GM23338 (cell line): ENCODE data around the gene ATAD5. TPM values are rescaled to one million over a fixed set of nuclear protein-coding genes. Genes with fewer than 3 reads are reported as not detected.

Experiments used
- ATAC-seq: fragments of 200-7000 bp; cut with Tn5 transposase; 3 replicates; pipeline ENCODE4 v1.9.1; 2020
- DNase-seq: peaks from one replicate; pipeline ENCODE4 v3.0.0-alpha.2; 2015; ENCODE audit warnings: low spot score
- H2AFZ ChIP-seq: fragments of 200-600 bp; sonication (generic); 2 replicates; pipeline ENCODE4 v1.8.0; 2016; ENCODE audit warnings: antibody characterized with exemption, mild to moderate bottlenecking, moderate library complexity
- H3F3A ChIP-seq: fragments of 200-600 bp; sonication (generic); replicated peaks from 2 replicates; pipeline ENCODE4 v1.8.0; 2017; ENCODE audit warnings: antibody characterized with exemption, mixed run types, low read depth
- H3K27ac ChIP-seq: fragments of 200-600 bp; sonication (generic); 2 replicates; pipeline ENCODE4 v1.6.1; 2016; ENCODE audit warnings: low read depth
- H3K27me3 ChIP-seq: fragments of 200-600 bp; sonication (generic); 2 replicates; pipeline ENCODE4 v1.8.0; 2016; ENCODE audit warnings: mild to moderate bottlenecking, mixed run types, moderate library complexity; ENCODE audit not compliant: insufficient read depth
- H3K36me3 ChIP-seq: fragments of 200-600 bp; sonication (generic); 2 replicates; pipeline ENCODE4 v1.8.0; 2016; ENCODE audit warnings: mild to moderate bottlenecking; ENCODE audit not compliant: insufficient read depth
- H3K4me1 ChIP-seq: fragments of 200-600 bp; sonication (generic); 2 replicates; pipeline ENCODE4 v1.8.0; 2016; ENCODE audit warnings: mild to moderate bottlenecking, moderate library complexity; ENCODE audit not compliant: insufficient read depth
- H3K4me2 ChIP-seq: fragments of 200-600 bp; sonication (generic); 2 replicates; pipeline ENCODE4 v1.7.1; 2017; ENCODE audit warnings: mixed run types
- H3K4me3 ChIP-seq: fragments of 200-600 bp; sonication (generic); 2 replicates; pipeline ENCODE4 v1.6.1; 2016; ENCODE audit warnings: mixed run types
- H3K79me2 ChIP-seq: fragments of 200-600 bp; sonication (generic); replicated peaks from 2 replicates; pipeline ENCODE4 v1.8.0; 2017; ENCODE audit warnings: mild to moderate bottlenecking; ENCODE audit not compliant: insufficient read depth
- H3K9me2 ChIP-seq: fragments of 200-600 bp; sonication (generic); 2 replicates; pipeline ENCODE4 v1.8.0; 2017; ENCODE audit not compliant: insufficient read depth
- H4K20me1 ChIP-seq: fragments of 200-600 bp; sonication (generic); replicated peaks from 2 replicates; pipeline ENCODE4 v1.8.0; 2017; ENCODE audit warnings: mild to moderate bottlenecking; ENCODE audit not compliant: insufficient read depth
- H3K27ac Mint-ChIP-seq: 2 replicates; pipeline ENCODE4 v1.8.0; 2020; ENCODE audit warnings: inconsistent platforms, mild to moderate bottlenecking, moderate library complexity, mixed read lengths
- H3K27me3 Mint-ChIP-seq: 3 replicates; pipeline ENCODE4 v1.8.0; 2022; ENCODE audit warnings: low read depth, mild to moderate bottlenecking, moderate library complexity, mixed read lengths, inconsistent platforms; ENCODE audit not compliant: insufficient read depth, poor library complexity
- H3K36me3 Mint-ChIP-seq: 3 replicates; pipeline ENCODE4 v1.8.0; 2021; ENCODE audit warnings: low read depth, mild to moderate bottlenecking, inconsistent platforms, moderate library complexity, mixed read lengths
- H3K4me1 Mint-ChIP-seq: 3 replicates; pipeline ENCODE4 v1.8.0; 2020; ENCODE audit warnings: mild to moderate bottlenecking, inconsistent platforms, mixed read lengths
- H3K4me3 Mint-ChIP-seq: 3 replicates; pipeline ENCODE4 v1.8.0; 2021; ENCODE audit warnings: moderate library complexity, mild to moderate bottlenecking, inconsistent platforms, mixed read lengths
- H3K9me3 Mint-ChIP-seq: 3 replicates; pipeline ENCODE4 v1.8.0; 2020; ENCODE audit warnings: moderate library complexity, mild to moderate bottlenecking, inconsistent platforms, mixed read lengths
- CREB1 ChIP-seq: fragments of 250-450 bp; sonication (Bioruptor Pico); IDR thresholded peaks from 2 replicates; pipeline ENCODE4 v1.5.0; 2020; ENCODE audit warnings: low read depth, mild to moderate bottlenecking, moderate library complexity
- CTCF ChIP-seq, 2 experiments: fragments of 200-600 bp in 1 of 2; sonication (generic) in 1 of 2; conservative IDR thresholded peaks; 2 replicates each; pipeline versions ENCODE4 v1.5.1 to v1.6.1; 2016 to 2017; ENCODE audit warnings: antibody characterized with exemption in 2 of 2, low read depth in 2 of 2, mild to moderate bottlenecking in 2 of 2, moderate library complexity in 1 of 2
- ETS1 ChIP-seq: IDR thresholded peaks from 2 replicates; pipeline ENCODE4 v1.6.1; 2016; ENCODE audit warnings: antibody characterized with exemption
- JUNB ChIP-seq: IDR thresholded peaks from one replicate; pipeline ENCODE4 v1.6.1; 2016; ENCODE audit warnings: antibody characterized with exemption; ENCODE audit not compliant: unreplicated experiment
- NANOG ChIP-seq: IDR thresholded peaks from 2 replicates; pipeline ENCODE4 v1.6.1; 2016; ENCODE audit warnings: antibody characterized with exemption, borderline replicate concordance
- POLR2AphosphoS5 ChIP-seq: IDR thresholded peaks from 2 replicates; pipeline ENCODE4 v1.6.1; 2016; ENCODE audit warnings: antibody characterized with exemption, low read depth
- REST ChIP-seq: IDR thresholded peaks from one replicate; pipeline ENCODE4 v1.6.1; 2018; ENCODE audit warnings: antibody characterized with exemption; ENCODE audit not compliant: unreplicated experiment
- STAT1 ChIP-seq: IDR thresholded peaks from one replicate; pipeline ENCODE4 v1.6.1; 2016; ENCODE audit warnings: antibody characterized with exemption; ENCODE audit not compliant: unreplicated experiment
- ZNF114 ChIP-seq: fragments of 250-450 bp; sonication (Bioruptor Pico); IDR thresholded peaks from 2 replicates; pipeline ENCODE4 v1.5.0; 2020; ENCODE audit warnings: mild to moderate bottlenecking, moderate library complexity
- ZNF462 ChIP-seq: fragments of 250-450 bp; sonication (Bioruptor Pico); IDR thresholded peaks from 2 replicates; pipeline ENCODE4 v1.5.0; 2020; ENCODE audit warnings: mild to moderate bottlenecking, moderate library complexity
- polyA plus RNA-seq: library from polyadenylated mRNA; unstranded; fragments of >200 nt; fragmentation: Nextera tagmentation; extraction: Ambion mirVana; gene quantifications from 2 replicates; pipeline ENCODE4 v1.2.1, GENCODE V29; 2016
- total RNA-seq: library from RNA; depleted of rRNA; stranded (reverse); fragments of >200 nt; shearing (Covaris generic); gene quantifications from 2 replicates; pipeline ENCODE4 v1.2.3, GENCODE V29; 2014

Gene ATAD5
- total and polyA plus RNA-seq, 2 experiments from 2014 or later: 24.2 to 30.9 TPM

- DNase-seq (no peak), ATAC-seq (no peak)
- Histone ChIP-seq H3K4me1 (peaks cover 2% of the 10 kb centered on the region; the same call in 1 of the 2 replicates), H3K27me3 (no peaks in the 10 kb centered on the region), H4K20me1 (peaks cover 13% of the 10 kb centered on the region), H3K36me3 (peaks cover 38% of the 10 kb centered on the region), H3K79me2 (peaks cover 27% of the 10 kb centered on the region), H3K4me2 (no peak overlapping the region), H3K27ac (no peak overlapping the region), H3F3A (no peaks in the 10 kb centered on the region), H2AFZ (no peak overlapping the region), H3K9me2 (no peaks in the 10 kb centered on the region), H3K4me3 (no peak overlapping the region)
- H3K4me3 Mint-ChIP-seq: no peak overlapping the region
- H3K27ac Mint-ChIP-seq: no peak overlapping the region
- H3K27me3 Mint-ChIP-seq: no peaks in the 10 kb centered on the region
- no peaks in the 10 kb centered on the region; the same call in 2 of the 3 replicates for H3K4me1 Mint-ChIP-seq
- peaks cover 70% of the 10 kb centered on the region for H3K36me3 Mint-ChIP-seq
- H3K9me3 Mint-ChIP-seq: no peaks in the 10 kb centered on the region
- TF ChIP-seq JUNB (no peak), ZNF462 (CRISPR knock-in tag) (no peak), STAT1 (no peak), REST (no peak), CREB1 (CRISPR knock-in tag) (no peak), NANOG (no peak), POLR2AphosphoS5 (no peak), ZNF114 (CRISPR knock-in tag) (no peak), ETS1 (no peak), CTCF (conservative IDR thresholded peaks at IDR 0.05; ENCODE audit: low read depth in 2 of 2) (no peak)
These were observed 6.5 kb downstream of the ATAD5 start for GRCh38 chr17:30838202-30838807.
